Measurements from ENCODE around the gene LMAN1L.

GRCh38 chr15:74857082-74857655 is 44.5 kb downstream of the LMAN1L start:
- TF ChIP-seq POLR2A (IDR thresholded peaks at IDR 0.05), result no peak
- no peak for TF ChIP-seq CTCF (IDR thresholded peaks at IDR 0.05)

All from breast epithelium (tissue), 3 donors.